MM.1S (cell line): ENCODE measurements around the gene GIMAP2.

Experiments used
- DNase-seq: peaks from one replicate; pipeline ENCODE4 v3.0.0-alpha.2; 2015
- H2AFZ ChIP-seq: fragments of 300-600 bp; sonication (generic); 2 replicates; pipeline ENCODE4 v1.6.0; 2016; ENCODE audit warnings: antibody characterized with exemption, low read length
- H3F3A ChIP-seq: fragments of 300-600 bp; sonication (generic); 2 replicates; pipeline ENCODE4 v1.6.1; 2016; ENCODE audit warnings: mild to moderate bottlenecking, antibody characterized with exemption, low read length, moderate library complexity, mixed read lengths; ENCODE audit not compliant: insufficient read depth
- H3K27ac ChIP-seq: fragments of 300-600 bp; sonication (generic); 2 replicates; pipeline ENCODE4 v1.5.1; 2016; ENCODE audit warnings: mild to moderate bottlenecking, low read length
- H3K27me3 ChIP-seq: fragments of 300-600 bp; sonication (generic); replicated peaks from 2 replicates; pipeline ENCODE4 v1.6.0; 2016; ENCODE audit warnings: low read length; ENCODE audit not compliant: insufficient read depth
- H3K36me3 ChIP-seq: fragments of 300-600 bp; sonication (generic); replicated peaks from 2 replicates; pipeline ENCODE4 v1.6.1; 2016; ENCODE audit warnings: mild to moderate bottlenecking, low read length, mixed read lengths; ENCODE audit not compliant: insufficient read depth
- H3K4me1 ChIP-seq: fragments of 300-600 bp; sonication (generic); 2 replicates; pipeline ENCODE4 v1.6.1; 2016; ENCODE audit warnings: low read length, mixed read lengths
- H3K4me2 ChIP-seq: fragments of 300-600 bp; sonication (generic); 2 replicates; pipeline ENCODE4 v1.6.0; 2016; ENCODE audit warnings: low read depth, low read length
- H3K4me3 ChIP-seq: fragments of 300-600 bp; sonication (generic); 2 replicates; pipeline ENCODE4 v1.5.1; 2016; ENCODE audit warnings: low read length, mixed read lengths
- H3K79me2 ChIP-seq: fragments of 300-600 bp; sonication (generic); 2 replicates; pipeline ENCODE4 v1.6.1; 2016; ENCODE audit warnings: mixed run types, low read length, mixed read lengths
- H3K9ac ChIP-seq: fragments of 300-600 bp; sonication (generic); 2 replicates; pipeline ENCODE4 v1.6.1; 2016; ENCODE audit warnings: low read length, mixed read lengths
- H3K9me2 ChIP-seq: fragments of 300-600 bp; sonication (generic); replicated peaks from 2 replicates; pipeline ENCODE4 v1.6.1; 2016; ENCODE audit warnings: mild to moderate bottlenecking, low read length, mixed read lengths; ENCODE audit not compliant: insufficient read depth
- H3K9me3 ChIP-seq: fragments of 300-600 bp; sonication (generic); replicated peaks from 2 replicates; pipeline ENCODE4 v1.6.1; 2016; ENCODE audit warnings: mild to moderate bottlenecking, low read length, mixed read lengths; ENCODE audit not compliant: insufficient read depth
- H4K20me1 ChIP-seq: fragments of 300-600 bp; sonication (generic); 2 replicates; pipeline ENCODE4 v1.6.1; 2016; ENCODE audit warnings: mild to moderate bottlenecking, low read length, moderate library complexity, mixed read lengths; ENCODE audit not compliant: insufficient read depth
- EZH2 ChIP-seq: fragments of 300-600 bp; sonication (generic); optimal IDR thresholded peaks from 2 replicates; pipeline ENCODE3; 2017; ENCODE audit warnings: low read depth, mild to moderate bottlenecking, antibody characterized with exemption, low read length, mixed read lengths
- EZH2phosphoT487 ChIP-seq: fragments of 300-600 bp; sonication (generic); IDR thresholded peaks from 2 replicates; pipeline ENCODE4 v1.6.1; 2018; ENCODE audit warnings: antibody characterized with exemption, low read length
- TF ChIP-seq, protein P1 (sequence below): fragments of 300-600 bp; sonication (generic); IDR thresholded peaks from 2 replicates; pipeline ENCODE4 v1.5.1; 2016; ENCODE audit warnings: antibody characterized with exemption, low read length, mixed read lengths

Gene GIMAP2

DNA sequence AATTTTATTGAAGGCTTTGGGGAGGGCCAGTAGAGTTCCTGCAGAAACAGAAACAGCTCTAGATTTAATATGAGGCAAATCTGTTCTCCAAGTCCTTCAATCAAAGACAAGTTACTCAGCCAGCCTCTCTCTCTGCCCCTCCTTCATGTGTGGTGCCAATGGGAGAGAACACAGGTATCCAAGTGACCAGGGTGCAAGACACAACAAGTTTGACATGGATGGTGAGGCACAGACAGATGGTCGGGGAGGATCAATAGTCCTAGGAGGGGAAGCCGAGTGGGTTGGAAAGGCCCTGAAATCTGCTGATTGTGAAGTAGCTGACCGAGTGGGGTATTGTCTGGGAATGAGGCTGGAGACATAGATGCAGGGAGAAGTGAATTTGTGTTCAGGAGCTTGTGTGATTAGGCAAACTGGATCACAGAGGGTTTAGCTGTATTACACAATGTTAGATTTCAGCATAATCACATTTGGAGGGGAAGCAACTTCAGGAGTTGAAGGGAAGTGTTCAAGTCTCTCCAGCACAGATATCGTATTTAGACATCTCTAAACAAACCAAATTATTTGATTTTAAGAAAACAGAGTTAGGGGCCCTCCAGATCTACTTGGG, 32.4 kb downstream of the GIMAP2 start:
- Histone ChIP-seq H3K27me3 (no peaks in the 10 kb centered on the region), H3K4me2 (no peak overlapping the region), H3K36me3 (no peaks in the 10 kb centered on the region), H3K79me2 (no peaks in the 10 kb centered on the region), H2AFZ (no peak overlapping the region), H3F3A (no peaks in the 10 kb centered on the region), H3K9me2 (no peaks in the 10 kb centered on the region), H3K27ac (no peak overlapping the region), H3K4me1 (no peaks in the 10 kb centered on the region), H4K20me1 (no peaks in the 10 kb centered on the region), H3K4me3 (no peak overlapping the region), H3K9ac (no peak overlapping the region), H3K9me3 (no peaks in the 10 kb centered on the region)
- TF ChIP-seq EZH2phosphoT487 (no peak), EZH2 (no peak)
- TF ChIP-seq, protein P1, sequence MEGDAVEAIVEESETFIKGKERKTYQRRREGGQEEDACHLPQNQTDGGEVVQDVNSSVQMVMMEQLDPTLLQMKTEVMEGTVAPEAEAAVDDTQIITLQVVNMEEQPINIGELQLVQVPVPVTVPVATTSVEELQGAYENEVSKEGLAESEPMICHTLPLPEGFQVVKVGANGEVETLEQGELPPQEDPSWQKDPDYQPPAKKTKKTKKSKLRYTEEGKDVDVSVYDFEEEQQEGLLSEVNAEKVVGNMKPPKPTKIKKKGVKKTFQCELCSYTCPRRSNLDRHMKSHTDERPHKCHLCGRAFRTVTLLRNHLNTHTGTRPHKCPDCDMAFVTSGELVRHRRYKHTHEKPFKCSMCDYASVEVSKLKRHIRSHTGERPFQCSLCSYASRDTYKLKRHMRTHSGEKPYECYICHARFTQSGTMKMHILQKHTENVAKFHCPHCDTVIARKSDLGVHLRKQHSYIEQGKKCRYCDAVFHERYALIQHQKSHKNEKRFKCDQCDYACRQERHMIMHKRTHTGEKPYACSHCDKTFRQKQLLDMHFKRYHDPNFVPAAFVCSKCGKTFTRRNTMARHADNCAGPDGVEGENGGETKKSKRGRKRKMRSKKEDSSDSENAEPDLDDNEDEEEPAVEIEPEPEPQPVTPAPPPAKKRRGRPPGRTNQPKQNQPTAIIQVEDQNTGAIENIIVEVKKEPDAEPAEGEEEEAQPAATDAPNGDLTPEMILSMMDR: no peak
- no peak for DNase-seq

DNA sequence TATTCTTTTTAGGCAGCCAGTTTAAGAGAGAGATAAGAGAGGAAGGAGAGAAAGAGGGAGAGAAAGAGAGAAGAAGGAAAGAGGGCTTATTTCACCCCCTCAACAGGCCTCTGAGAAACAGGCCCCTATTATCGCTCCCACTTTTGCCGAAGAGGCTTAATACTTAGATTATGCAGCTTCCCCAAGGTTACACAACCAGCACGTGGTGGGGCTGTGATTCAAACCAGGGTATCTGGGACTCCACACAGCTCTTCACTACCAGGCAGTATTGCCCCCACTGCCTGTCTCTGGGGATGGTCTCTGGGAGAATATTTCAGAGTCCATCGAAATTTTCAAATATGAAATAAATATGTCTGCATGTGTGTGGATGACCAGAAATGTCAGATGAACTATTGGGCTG, 33.9 kb downstream of the GIMAP2 start:
- H3K27ac ChIP-seq: no peak overlapping the region
- H3K4me3 ChIP-seq: no peak overlapping the region
- no peak overlapping the region for H2AFZ ChIP-seq
- no peaks in the 10 kb centered on the region for H3K79me2 ChIP-seq
- TF ChIP-seq, protein P1: no peak
- TF ChIP-seq EZH2 (no peak), EZH2phosphoT487 (no peak)
- no peaks in the 10 kb centered on the region for H3F3A ChIP-seq
- H3K4me1 ChIP-seq: no peaks in the 10 kb centered on the region
- no peak for DNase-seq
- no peaks in the 10 kb centered on the region for H3K36me3 ChIP-seq
- H3K9ac ChIP-seq: no peak overlapping the region
- no peak overlapping the region for H3K4me2 ChIP-seq
- H3K9me2 ChIP-seq: no peaks in the 10 kb centered on the region
- H3K9me3 ChIP-seq: no peaks in the 10 kb centered on the region
- H3K27me3 ChIP-seq: no peaks in the 10 kb centered on the region
- H4K20me1 ChIP-seq: no peaks in the 10 kb centered on the region

DNA sequence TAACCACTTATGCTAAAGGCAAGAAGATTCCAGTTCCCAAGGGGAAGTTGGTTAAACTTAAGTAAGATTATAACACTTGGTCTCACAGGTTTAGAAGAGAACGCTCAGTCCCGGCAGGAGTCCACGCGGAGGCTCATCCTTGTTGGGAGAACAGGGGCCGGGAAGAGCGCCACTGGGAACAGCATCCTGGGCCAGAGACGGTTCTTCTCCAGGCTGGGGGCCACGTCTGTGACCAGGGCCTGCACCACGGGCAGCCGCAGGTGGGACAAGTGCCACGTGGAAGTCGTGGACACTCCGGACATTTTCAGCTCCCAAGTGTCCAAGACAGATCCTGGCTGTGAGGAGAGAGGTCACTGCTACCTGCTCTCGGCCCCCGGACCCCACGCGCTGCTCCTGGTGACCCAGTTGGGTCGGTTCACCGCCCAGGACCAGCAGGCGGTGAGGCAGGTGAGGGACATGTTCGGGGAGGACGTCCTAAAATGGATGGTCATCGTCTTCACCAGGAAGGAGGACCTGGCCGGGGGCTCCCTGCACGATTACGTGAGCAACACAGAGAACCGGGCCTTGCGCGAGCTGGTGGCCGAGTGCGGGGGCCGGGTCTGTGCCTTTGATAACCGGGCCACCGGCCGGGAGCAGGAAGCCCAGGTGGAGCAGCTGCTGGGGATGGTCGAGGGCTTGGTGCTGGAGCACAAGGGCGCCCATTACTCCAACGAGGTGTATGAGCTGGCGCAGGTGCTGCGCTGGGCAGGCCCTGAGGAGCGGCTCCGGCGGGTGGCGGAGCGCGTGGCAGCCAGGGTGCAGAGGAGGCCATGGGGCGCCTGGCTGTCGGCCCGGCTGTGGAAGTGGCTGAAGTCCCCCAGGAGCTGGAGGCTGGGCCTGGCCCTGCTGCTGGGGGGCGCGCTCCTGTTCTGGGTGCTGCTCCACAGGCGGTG, 34.7 kb downstream of the GIMAP2 start:
- Histone ChIP-seq H3K9ac (no peak overlapping the region), H3K4me1 (no peaks in the 10 kb centered on the region), H3F3A (no peaks in the 10 kb centered on the region), H3K4me2 (no peak overlapping the region), H4K20me1 (no peaks in the 10 kb centered on the region), H3K9me3 (no peaks in the 10 kb centered on the region), H3K9me2 (no peaks in the 10 kb centered on the region), H3K79me2 (no peaks in the 10 kb centered on the region), H3K27ac (no peak overlapping the region), H3K4me3 (no peak overlapping the region), H3K36me3 (no peaks in the 10 kb centered on the region), H2AFZ (no peak overlapping the region), H3K27me3 (no peaks in the 10 kb centered on the region)
- TF ChIP-seq, protein P1: no peak
- TF ChIP-seq EZH2 (no peak), EZH2phosphoT487 (no peak)
- DNase-seq: no peak
